Psoas muscle (tissue), 7 donors: ENCODE results near the gene SRSF5. TPM values are rescaled to one million over a fixed set of nuclear protein-coding genes. Genes with fewer than 3 reads are reported as not detected.

Experiments used
- polyA plus RNA-seq, 3 donors: library from polyadenylated mRNA; stranded (reverse); fragments of 200-250 nt; gene quantifications; one replicate each; pipeline ENCODE4 v1.2.3, GENCODE V29; 2013
- total RNA-seq, 4 donors: library from RNA; stranded (reverse); fragmentation: NEBNext Ultra II Directional in 2 of 4; extraction: Animal tissue kit (Norgen Biotek cat#: 25700) in 2 of 4; gene quantifications; one replicate each; pipeline versions ENCODE4 v1.2.1 to v1.2.4, GENCODE V29; 2021 to 2023
- donor health status: healthy with polysubstance abuse.
- donor health status: DM: no; HTN: no; CAD: no; lungs with moderate emphysema.
- donor health status: Bipolar disorder and iron deficiency.
- donor health status: healthy.
- donor health status: DM: no; HTN: no; CAD: no.
- donor health status: DM: no; HTN: no; CAD: no.
- donor health status: DM: yes; HTN: yes; CAD: no.

SRSF5 gene
- total and polyA plus RNA-seq, 7 donors, result 72.7 to 171 (median 103) TPM

Other genes starting within 250 kb of the SRSF5 start
- not detected for gene CCDC177, start 192.3 kb upstream of the SRSF5 start, total RNA-seq
- gene CCDC177, start 192.3 kb upstream of the SRSF5 start, polyA plus RNA-seq, result not detected
- 10 to 100 TPM; 14.9 to 23.4 (median 22.4) TPM for gene SUSD6, start 155.5 kb upstream of the SRSF5 start, total RNA-seq
- gene SUSD6, start 155.5 kb upstream of the SRSF5 start, polyA plus RNA-seq, result 10 to 100 TPM in 2 of 3 donors, 1 to 10 TPM in 1; 6.9 to 13.3 (median 11.7) TPM
- gene SLC10A1, start 30.1 kb downstream of the SRSF5 start, total RNA-seq, result not detected
- not detected for gene SLC10A1, start 30.1 kb downstream of the SRSF5 start, polyA plus RNA-seq
- gene SMOC1, start 112.3 kb downstream of the SRSF5 start, total RNA-seq, result 10 to 100 TPM in 1 of 4 donors, 1 to 10 TPM in 3; 4.2 to 10.1 (median 5.2) TPM
- gene SMOC1, start 112.3 kb downstream of the SRSF5 start, polyA plus RNA-seq, result 10 to 100 TPM in 2 of 3 donors, 1 to 10 TPM in 1; 3.2 to 10.6 (median 10.1) TPM